ENCODE results near the gene ASIC3. TPM values are rescaled to one million over a fixed set of nuclear protein-coding genes. Genes with fewer than 3 reads are reported as not detected.

The ASIC3 gene
- total and polyA plus RNA-seq, 2 donors (not counting 3 experiments of a cell fraction or from before 2014, with no cell fraction given) = 0.69 to 0.70 TPM

DNA sequence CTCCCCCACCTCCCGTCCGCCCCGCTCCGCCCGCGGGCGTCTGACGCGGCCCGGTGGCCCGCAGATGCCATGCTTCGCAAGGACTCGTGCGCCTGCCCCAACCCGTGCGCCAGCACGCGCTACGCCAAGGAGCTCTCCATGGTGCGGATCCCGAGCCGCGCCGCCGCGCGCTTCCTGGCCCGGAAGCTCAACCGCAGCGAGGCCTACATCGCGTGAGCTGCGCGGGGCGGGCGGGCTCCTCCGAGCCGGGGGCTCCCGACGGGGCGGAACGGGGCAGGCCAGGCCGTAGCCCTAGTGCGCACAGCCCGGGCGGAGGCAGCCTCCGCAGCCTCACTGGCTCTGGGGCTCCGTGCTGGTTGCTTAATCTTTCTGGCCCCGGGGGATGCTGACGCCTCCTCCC is 2.8 kb downstream of the ASIC3 start:
- H3K4me1 ChIP-seq (ENCODE audit: control insufficient read depth, extremely low read depth, insufficient read depth, low read length) = no peaks in the 10 kb centered on the region
- dilution Hi-C loops (cut with MboI; ENCODE audit: extremely low pct_ligation_motif_present, low sequenced_read_pairs) = no loop called here
- H3K79me2 ChIP-seq (ENCODE audit: control insufficient read depth, insufficient read depth, low read length) = no peaks in the 10 kb centered on the region
- no peak overlapping the region for H2AFZ ChIP-seq (ENCODE audit: low read depth, low read length)
- no peak overlapping the region for H3K9ac ChIP-seq (replicated peaks; ENCODE audit: extremely low read depth, insufficient read depth, low read length)
- POLR2A ChIA-PET = interaction anchor here (0.5 to 1.0 kb wide), 2 partner anchors 10 kb away, joined by 3 to 7 read pairs; no protein-coding TSS in a partner anchor
- H3K9me1 ChIP-seq (replicated peaks; ENCODE audit: control insufficient read depth, extremely low read depth, insufficient read depth, low read length) = no peaks in the 10 kb centered on the region
- intact Hi-C loops (cut with micrococcal nuclease) = loop anchor here (1.0 kb wide), 1 partner anchor 12 kb away; no protein-coding TSS in a partner anchor
- H3K4me3 ChIP-seq (replicated peaks in 1 of 3; ENCODE audit: insufficient read depth in 1 of 3, low read depth in 1 of 3, low read length in 3 of 3) = no peak overlapping the region
- H4K20me1 ChIP-seq (replicated peaks; ENCODE audit: control insufficient read depth, extremely low read depth, insufficient read depth, low read length) = no peaks in the 10 kb centered on the region
- peak; percentile 84 for FAIRE-seq
- H3K27me3 ChIP-seq (ENCODE audit: control insufficient read depth in 2 of 2, insufficient read depth in 2 of 2, low read length in 2 of 2) = peaks cover 0 to 4% of the 10 kb centered on the region in 2 experiments
- H3K4me2 ChIP-seq (ENCODE audit: insufficient read depth, low read length) = no peak overlapping the region
- CTCF ChIA-PET = interaction anchor here (0.6 to 1.2 kb wide), 11 partner anchors 11 to 153 kb away, joined by 3 to 8 read pairs (median 4); partner anchors contain the start of gene ABCB8
- H3K36me3 ChIP-seq (ENCODE audit: control insufficient read depth in 2 of 2, extremely low read depth in 1 of 2, insufficient read depth in 2 of 2, low read length in 2 of 2) = no peaks in the 10 kb centered on the region
- DNase-seq (ENCODE audit: low read depth, low spot score) = peak; percentile 79
- no TSS peak for BruUV-seq (replicated peaks)
- no peaks in the 10 kb centered on the region for H3K9me3 ChIP-seq (replicated peaks; ENCODE audit: control insufficient read depth, insufficient read depth, low read length)
- H3K27ac ChIP-seq (ENCODE audit: insufficient read depth, low read depth, low read length) = no peak overlapping the region
- TF ChIP-seq MAX (IDR thresholded peaks at IDR 0.05; ENCODE audit: insufficient read depth, insufficient read length) (peak; percentile 88), POLR2AphosphoS5 (IDR thresholded peaks at IDR 0.05; ENCODE audit: insufficient read depth, low read depth, low read length) (peak; percentile 34), POLR2A (IDR thresholded peaks at IDR 0.05; ENCODE audit: low read depth, low read length) (no peak)

- H3K36me3 ChIP-seq (ENCODE audit: control insufficient read depth in 2 of 2, extremely low read depth in 1 of 2, insufficient read depth in 2 of 2, low read length in 2 of 2) = no peaks in the 10 kb centered on the region
- no TSS peak for BruUV-seq (replicated peaks)
- DNase-seq (ENCODE audit: low read depth, low spot score) (no peak), FAIRE-seq (no peak)
- ChIA-PET CTCF (no interaction called here), POLR2A (no interaction called here)
- H3K4me1 ChIP-seq (ENCODE audit: control insufficient read depth, extremely low read depth, insufficient read depth, low read length) = peaks cover 7% of the 10 kb centered on the region
- H3K27me3 ChIP-seq (ENCODE audit: control insufficient read depth in 2 of 2, insufficient read depth in 2 of 2, low read length in 2 of 2) = peaks cover 0 to 4% of the 10 kb centered on the region in 2 experiments
- H3K9me3 ChIP-seq (replicated peaks; ENCODE audit: control insufficient read depth, insufficient read depth, low read length) = no peaks in the 10 kb centered on the region
- dilution Hi-C loops (cut with MboI; ENCODE audit: extremely low pct_ligation_motif_present, low sequenced_read_pairs) = no loop called here
- H2AFZ ChIP-seq (ENCODE audit: low read depth, low read length) = no peak overlapping the region
- no peak overlapping the region for H3K9ac ChIP-seq (replicated peaks; ENCODE audit: extremely low read depth, insufficient read depth, low read length)
- H3K79me2 ChIP-seq (ENCODE audit: control insufficient read depth, insufficient read depth, low read length) = no peaks in the 10 kb centered on the region
- H3K4me3 ChIP-seq (replicated peaks in 1 of 3; ENCODE audit: insufficient read depth in 1 of 3, low read depth in 1 of 3, low read length in 3 of 3) = no peak overlapping the region
- intact Hi-C loops (cut with micrococcal nuclease) = no loop called here
- TF ChIP-seq JUN (IDR thresholded peaks at IDR 0.05; ENCODE audit: borderline replicate concordance, insufficient read depth, insufficient read length, low read depth) (no peak), EZH2 (IDR thresholded peaks at IDR 0.05; ENCODE audit: borderline replicate concordance, low read depth, low read length, severe bottlenecking) (no peak), FOS (IDR thresholded peaks at IDR 0.05; ENCODE audit: borderline replicate concordance, insufficient read depth, low read length) (no peak), POLR2AphosphoS5 (IDR thresholded peaks at IDR 0.05; ENCODE audit: insufficient read depth, low read depth, low read length) (no peak)
- no peak overlapping the region for H3K4me2 ChIP-seq (ENCODE audit: insufficient read depth, low read length)
- no peak overlapping the region for H3K27ac ChIP-seq (ENCODE audit: insufficient read depth, low read depth, low read length)
- no peaks in the 10 kb centered on the region for H3K9me1 ChIP-seq (replicated peaks; ENCODE audit: control insufficient read depth, extremely low read depth, insufficient read depth, low read length)
- H4K20me1 ChIP-seq (replicated peaks; ENCODE audit: control insufficient read depth, extremely low read depth, insufficient read depth, low read length) = no peaks in the 10 kb centered on the region
Observed at GRCh38 chr7:151053096-151053495, 4.8 kb downstream of the ASIC3 start.

All from endothelial cell of umbilical vein (primary cell).